ENCODE data around the gene PAOX.

PAOX gene

GRCh38 chr10:133336577-133337369 is 42.3 kb upstream of the PAOX start, which contains the start of gene CALY:
Gene CALY, minus strand, starts transcription at chr10:133336896. Its CDS starts 7,907 bp downstream, at chr10:133328989.
- no peak within 1 kb of the TSS for H3K27ac ChIP-seq
- no peak for TF ChIP-seq CTCF (conservative IDR thresholded peaks at IDR 0.05)

GRCh38 chr10:133337370-133337725 is 41.7 kb upstream of the PAOX start:
- H3K27ac ChIP-seq = no peak overlapping the region

GRCh38 chr10:133338080-133339071 is 40.7 kb upstream of the PAOX start:
- H3K27ac ChIP-seq = no peak overlapping the region
- TF ChIP-seq CTCF (conservative IDR thresholded peaks at IDR 0.05) = no peak

More at GRCh38 chr10:133337370-133337725, 41.7 kb upstream of the PAOX start:
- no peak for TF ChIP-seq CTCF (conservative IDR thresholded peaks at IDR 0.05)

GRCh38 chr10:133339708-133340380 is 39.2 kb upstream of the PAOX start:
- no peak overlapping the region for H3K27ac ChIP-seq
- no peak for TF ChIP-seq CTCF (conservative IDR thresholded peaks at IDR 0.05)

- H3K27ac ChIP-seq = no peak overlapping the region
- TF ChIP-seq CTCF (conservative IDR thresholded peaks at IDR 0.05) = no peak
These were observed 37.1 kb upstream of the PAOX start for GRCh38 chr10:133341983-133342382.

GRCh38 chr10:133342942-133343341 is 36.1 kb upstream of the PAOX start:
- TF ChIP-seq CTCF (conservative IDR thresholded peaks at IDR 0.05) = no peak
- no peak overlapping the region for H3K27ac ChIP-seq

GRCh38 chr10:133343558-133343957 is 35.5 kb upstream of the PAOX start:
- TF ChIP-seq CTCF (conservative IDR thresholded peaks at IDR 0.05) = no peak

More at GRCh38 chr10:133343558-133343957, 35.5 kb upstream of the PAOX start:
- H3K27ac ChIP-seq = no peak overlapping the region
